Endothelial cell of umbilical vein (primary cell): ENCODE data around the gene NEU2.

ENCODE experiments used
- EZH2 ChIP-seq: IDR thresholded peaks from 2 replicates; pipeline ENCODE4 v1.6.1; 2012; ENCODE audit warnings: borderline replicate concordance, low read depth, mild to moderate bottlenecking, moderate library complexity, low read length, inconsistent platforms; ENCODE audit not compliant: severe bottlenecking
- FOS ChIP-seq: IDR thresholded peaks from 2 replicates; pipeline ENCODE4 v1.6.1; 2011; ENCODE audit warnings: mild to moderate bottlenecking, low read length, moderate library complexity, borderline replicate concordance; ENCODE audit not compliant: insufficient read depth
- GATA2 ChIP-seq: IDR thresholded peaks from 2 replicates; pipeline ENCODE4 v1.7.0; 2011; ENCODE audit warnings: low read depth, mild to moderate bottlenecking, moderate library complexity, mixed read lengths, low read length; ENCODE audit not compliant: insufficient read length, insufficient read depth
- MYC ChIP-seq: IDR thresholded peaks from one replicate; pipeline ENCODE4 v1.6.1; 2011; ENCODE audit warnings: mild to moderate bottlenecking, low read depth, low read length
- POLR2A ChIP-seq: IDR thresholded peaks from 2 replicates; pipeline ENCODE4 v1.6.1; 2012; ENCODE audit warnings: low read depth, mild to moderate bottlenecking, control low read depth, low read length
- POLR2AphosphoS5 ChIP-seq: IDR thresholded peaks from 2 replicates; pipeline ENCODE4 v1.6.1; 2012; ENCODE audit warnings: low read depth, mild to moderate bottlenecking, control low read depth, low read length, moderate library complexity; ENCODE audit not compliant: insufficient read depth
- TF ChIP-seq, protein P1 (sequence below), 2 donors: IDR thresholded peaks; 1 replicate in 1 of 2; 2 replicates in 1 of 2; pipeline ENCODE4 v1.5.1; 2011; ENCODE audit warnings: low read length in 2 of 2, mild to moderate bottlenecking in 2 of 2, moderate library complexity in 2 of 2, control low read depth in 1 of 2, inconsistent platforms in 1 of 2, low read depth in 1 of 2; ENCODE audit not compliant: insufficient read depth in 1 of 2; ENCODE audit errors: extremely low read depth in 1 of 2
- TF ChIP-seq, protein P2 (sequence below): IDR thresholded peaks from 2 replicates; pipeline ENCODE4 v1.6.1; 2011; ENCODE audit not compliant: insufficient read depth, insufficient read length

DNA sequence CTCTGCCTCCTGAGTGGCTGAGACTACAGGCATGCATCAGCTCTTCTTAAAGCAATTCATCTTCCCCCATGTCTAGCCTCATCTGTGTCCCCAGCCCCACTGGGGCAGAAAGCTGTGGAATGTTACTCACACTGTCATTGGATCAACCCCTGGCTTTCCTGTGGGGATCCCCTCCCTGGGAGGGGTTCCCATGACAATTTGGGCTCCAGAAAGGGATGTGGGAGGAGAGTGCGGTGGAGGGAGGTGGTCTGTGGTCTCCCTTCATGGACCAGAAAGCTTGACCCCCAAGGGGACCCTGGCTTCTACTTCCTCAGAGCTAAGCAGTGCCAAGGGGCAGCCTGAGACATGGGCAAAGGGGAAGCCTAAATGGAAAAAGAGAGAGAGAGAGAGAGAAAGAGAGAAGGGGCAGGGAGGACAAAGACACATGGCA lies 20.8 kb upstream of the NEU2 start:
- TF ChIP-seq, protein P1, sequence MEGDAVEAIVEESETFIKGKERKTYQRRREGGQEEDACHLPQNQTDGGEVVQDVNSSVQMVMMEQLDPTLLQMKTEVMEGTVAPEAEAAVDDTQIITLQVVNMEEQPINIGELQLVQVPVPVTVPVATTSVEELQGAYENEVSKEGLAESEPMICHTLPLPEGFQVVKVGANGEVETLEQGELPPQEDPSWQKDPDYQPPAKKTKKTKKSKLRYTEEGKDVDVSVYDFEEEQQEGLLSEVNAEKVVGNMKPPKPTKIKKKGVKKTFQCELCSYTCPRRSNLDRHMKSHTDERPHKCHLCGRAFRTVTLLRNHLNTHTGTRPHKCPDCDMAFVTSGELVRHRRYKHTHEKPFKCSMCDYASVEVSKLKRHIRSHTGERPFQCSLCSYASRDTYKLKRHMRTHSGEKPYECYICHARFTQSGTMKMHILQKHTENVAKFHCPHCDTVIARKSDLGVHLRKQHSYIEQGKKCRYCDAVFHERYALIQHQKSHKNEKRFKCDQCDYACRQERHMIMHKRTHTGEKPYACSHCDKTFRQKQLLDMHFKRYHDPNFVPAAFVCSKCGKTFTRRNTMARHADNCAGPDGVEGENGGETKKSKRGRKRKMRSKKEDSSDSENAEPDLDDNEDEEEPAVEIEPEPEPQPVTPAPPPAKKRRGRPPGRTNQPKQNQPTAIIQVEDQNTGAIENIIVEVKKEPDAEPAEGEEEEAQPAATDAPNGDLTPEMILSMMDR (IDR thresholded peaks at IDR 0.05; ENCODE audit: extremely low read depth in 1 of 2, insufficient read depth in 1 of 2, low read depth in 1 of 2, low read length in 2 of 2) = no peak
- TF ChIP-seq FOS = no peak
- no peak for TF ChIP-seq MYC
- TF ChIP-seq POLR2AphosphoS5 = no peak
- no peak for TF ChIP-seq POLR2A
- TF ChIP-seq, protein P2, sequence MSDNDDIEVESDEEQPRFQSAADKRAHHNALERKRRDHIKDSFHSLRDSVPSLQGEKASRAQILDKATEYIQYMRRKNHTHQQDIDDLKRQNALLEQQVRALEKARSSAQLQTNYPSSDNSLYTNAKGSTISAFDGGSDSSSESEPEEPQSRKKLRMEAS = no peak
- TF ChIP-seq EZH2 = no peak
- no peak for TF ChIP-seq GATA2
